Effector memory CD4-positive, alpha-beta T cell (primary cell): ENCODE data around the gene TMEM220.
A peak's percentile ranks its signal among the peaks of the same experiment; 100 is the strongest.
"Not testable (repeated sequence)": the region's sequence is repeated elsewhere in the genome, so short reads cannot be mapped to it uniquely, and the experiment has no call there.

ENCODE experiments used
- DNase-seq, 3 donors: peaks; one replicate each; pipeline ENCODE4 v3.0.0-alpha.2; 2020
- H3K27ac ChIP-seq: 2 replicates; pipeline ENCODE4 v1.7.0; 2013; ENCODE audit warnings: mild to moderate bottlenecking, low read length, moderate library complexity; ENCODE audit not compliant: insufficient read depth, poor library complexity, severe bottlenecking
- H3K27me3 ChIP-seq: replicated peaks from 2 replicates; pipeline ENCODE4 v1.7.0; 2013; ENCODE audit warnings: mild to moderate bottlenecking, low read length; ENCODE audit not compliant: insufficient read depth, control insufficient read depth, poor library complexity, severe bottlenecking
- H3K36me3 ChIP-seq: 2 replicates; pipeline ENCODE4 v1.7.0; 2013; ENCODE audit warnings: mild to moderate bottlenecking, low read length, moderate library complexity; ENCODE audit not compliant: control insufficient read depth, insufficient read depth
- H3K4me1 ChIP-seq: 2 replicates; pipeline ENCODE4 v1.7.0; 2013; ENCODE audit warnings: low read length, mild to moderate bottlenecking; ENCODE audit not compliant: control insufficient read depth, insufficient read depth, poor library complexity, severe bottlenecking
- H3K4me3 ChIP-seq: 2 replicates; pipeline ENCODE4 v1.7.0; 2013; ENCODE audit warnings: low read length, low read depth, mild to moderate bottlenecking; ENCODE audit not compliant: insufficient read depth, poor library complexity, severe bottlenecking
- H3K9me3 ChIP-seq: 2 replicates; pipeline ENCODE4 v1.7.0; 2013; ENCODE audit warnings: mild to moderate bottlenecking, low read length, moderate library complexity; ENCODE audit not compliant: control insufficient read depth

The TMEM220 gene

DNA sequence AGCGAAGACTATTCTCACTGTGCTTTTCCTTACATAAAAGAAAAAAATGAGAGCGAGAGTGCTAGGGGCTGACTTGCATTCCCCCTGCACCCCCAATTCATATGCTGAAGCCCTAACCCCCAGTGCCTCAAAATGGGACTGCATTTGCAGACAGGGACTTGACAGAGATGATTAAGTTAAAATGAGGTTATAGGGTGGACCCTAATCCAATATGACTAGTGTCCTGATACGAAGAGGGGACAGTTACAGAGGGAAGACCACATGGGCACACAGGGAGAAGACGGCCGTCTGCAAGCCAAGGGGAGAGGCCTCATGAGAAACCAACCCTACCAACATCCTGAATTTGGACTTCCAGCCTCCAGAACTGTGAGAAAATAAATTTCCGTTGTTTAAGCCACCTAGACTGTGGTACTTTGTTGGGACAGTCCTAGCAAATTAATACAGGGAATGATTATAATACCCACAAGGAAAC is 1.6 kb upstream of the TMEM220 start:
- no peak for DNase-seq
- Histone ChIP-seq H3K27ac (no peak overlapping the region), H3K27me3 (no peaks in the 10 kb centered on the region), H3K36me3 (no peaks in the 10 kb centered on the region), H3K9me3 (no peaks in the 10 kb centered on the region), H3K4me1 (peaks cover 3% of the 10 kb centered on the region), H3K4me3 (no peak overlapping the region)

DNA sequence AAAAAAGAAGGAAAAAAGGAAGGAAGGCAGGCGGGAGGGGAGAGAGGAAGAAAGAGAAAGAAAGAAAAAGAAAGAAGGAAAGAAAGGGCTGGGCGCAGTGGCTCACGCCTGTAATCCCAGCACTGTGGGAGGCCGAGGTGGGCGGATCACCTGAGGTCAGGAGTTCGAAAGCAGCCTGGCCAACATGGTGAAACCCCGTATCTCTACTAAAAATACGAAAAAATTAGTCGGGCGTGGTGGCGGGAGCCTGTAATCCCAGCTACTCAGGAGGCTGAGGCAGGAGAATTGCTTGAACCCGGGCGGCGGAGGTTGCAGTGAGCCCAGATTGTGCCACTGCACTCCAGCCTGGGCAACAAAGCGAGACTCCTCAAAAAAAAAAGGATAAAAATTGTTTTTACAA is 424 bp upstream of the TMEM220 start:
- not testable (repeated sequence) for H3K36me3 ChIP-seq, H3K27ac ChIP-seq, H3K27me3 ChIP-seq, H3K9me3 ChIP-seq, H3K4me1 ChIP-seq, DNase-seq
- peak overlapping the region; percentile 73 for H3K4me3 ChIP-seq

DNA sequence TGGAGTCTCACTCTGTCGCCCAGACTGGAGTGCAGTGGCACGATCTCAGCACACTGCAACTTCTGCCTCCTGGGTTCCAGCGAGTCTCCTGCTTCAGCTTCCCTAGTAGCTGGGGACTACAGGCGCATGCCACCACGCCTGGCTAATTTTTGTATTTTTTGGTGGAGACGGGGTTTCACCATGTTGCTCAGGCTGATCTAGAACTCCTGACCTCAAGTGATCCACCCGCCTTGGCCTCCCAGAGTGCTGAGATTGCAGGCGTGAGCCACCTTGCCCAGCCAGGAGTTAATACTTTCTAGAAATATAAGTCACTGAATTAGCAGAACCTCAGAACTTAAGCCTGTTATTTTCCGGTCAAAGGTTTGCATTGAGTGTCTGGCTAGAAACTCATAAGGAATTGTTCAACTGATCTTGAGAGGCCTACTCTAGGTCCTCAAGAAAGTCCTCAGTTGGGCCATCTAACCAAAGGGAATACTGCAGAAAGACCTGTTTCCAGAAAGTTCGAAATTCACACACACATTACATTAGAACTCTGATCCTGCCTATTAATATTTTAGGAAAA is 1.4 kb downstream of the TMEM220 start:
- peaks cover 3% of the 10 kb centered on the region for H3K4me1 ChIP-seq
- no peak for DNase-seq
- no peaks in the 10 kb centered on the region for H3K27me3 ChIP-seq
- H3K4me3 ChIP-seq: no peak overlapping the region
- no peak overlapping the region for H3K27ac ChIP-seq
- H3K36me3 ChIP-seq: no peaks in the 10 kb centered on the region
- H3K9me3 ChIP-seq: no peaks in the 10 kb centered on the region

DNA sequence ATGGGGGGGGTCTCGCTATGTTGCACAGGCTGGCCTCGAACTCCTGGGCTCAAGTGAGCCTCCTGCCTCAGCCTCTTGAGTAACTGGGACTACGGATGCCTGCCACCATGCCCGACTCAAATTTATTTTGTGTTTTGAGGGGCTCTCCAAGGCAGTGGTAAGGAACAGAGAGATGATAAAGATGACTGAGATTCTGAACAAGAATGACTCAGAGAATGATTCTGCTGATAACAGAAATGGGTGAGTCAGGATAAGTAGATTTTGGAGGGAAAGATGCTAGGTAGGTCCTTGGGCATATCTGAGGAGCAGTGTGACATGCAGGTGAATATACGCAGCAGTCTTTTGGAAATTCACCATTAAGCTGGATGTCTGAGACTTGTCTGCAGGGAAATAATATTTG is 2.6 kb downstream of the TMEM220 start:
- Histone ChIP-seq H3K27ac (no peak overlapping the region), H3K9me3 (no peaks in the 10 kb centered on the region), H3K36me3 (no peaks in the 10 kb centered on the region), H3K4me1 (peaks cover 3% of the 10 kb centered on the region), H3K27me3 (no peaks in the 10 kb centered on the region), H3K4me3 (no peak overlapping the region)
- no peak for DNase-seq

DNA sequence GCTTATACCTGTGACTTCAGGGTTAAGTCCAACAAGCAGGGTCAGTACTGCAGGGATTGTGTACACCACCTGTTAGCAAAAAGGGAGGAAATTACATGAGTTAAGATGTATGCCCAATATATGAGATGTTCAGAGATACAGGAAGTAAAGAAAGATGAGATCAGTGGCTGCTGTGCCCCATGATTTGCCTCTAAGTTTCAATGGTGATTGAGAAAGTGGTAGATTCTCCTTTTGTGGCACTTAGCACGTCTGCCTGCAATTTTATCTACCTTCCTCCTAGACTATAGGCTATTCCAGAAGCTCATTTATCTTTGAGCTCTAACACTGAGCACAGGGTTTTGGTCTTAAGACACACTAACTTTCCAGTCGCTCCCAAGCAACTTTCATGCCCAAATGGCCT is 3.6 kb downstream of the TMEM220 start:
- no peak overlapping the region for H3K4me3 ChIP-seq
- peaks cover 3% of the 10 kb centered on the region for H3K4me1 ChIP-seq
- no peaks in the 10 kb centered on the region for H3K9me3 ChIP-seq
- H3K27ac ChIP-seq: no peak overlapping the region
- no peak for DNase-seq
- H3K36me3 ChIP-seq: no peaks in the 10 kb centered on the region
- H3K27me3 ChIP-seq: no peaks in the 10 kb centered on the region

DNA sequence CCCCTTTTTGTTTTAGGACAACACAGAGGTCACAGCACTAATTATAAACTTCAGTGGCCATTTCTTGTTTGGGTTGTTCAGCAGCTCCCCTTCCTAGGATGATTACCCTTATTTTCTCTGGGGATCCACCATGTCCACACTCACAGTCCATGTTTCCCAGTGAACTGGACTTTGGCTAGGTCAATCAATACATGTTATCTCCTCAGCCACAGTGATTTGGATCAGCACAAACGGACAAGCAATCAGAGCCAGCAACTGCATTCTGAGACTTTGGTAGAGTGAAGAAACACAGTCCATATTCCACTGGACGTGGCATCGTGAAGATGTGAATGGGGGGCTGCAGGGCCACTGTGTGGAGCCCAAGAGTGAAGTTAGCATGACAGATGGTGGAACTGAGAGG is 4.6 kb downstream of the TMEM220 start:
- no peak for DNase-seq
- no peak overlapping the region for H3K27ac ChIP-seq
- no peak overlapping the region for H3K4me3 ChIP-seq
- no peaks in the 10 kb centered on the region for H3K36me3 ChIP-seq
- peaks cover 3% of the 10 kb centered on the region for H3K4me1 ChIP-seq
- no peaks in the 10 kb centered on the region for H3K27me3 ChIP-seq
- no peaks in the 10 kb centered on the region for H3K9me3 ChIP-seq

DNA sequence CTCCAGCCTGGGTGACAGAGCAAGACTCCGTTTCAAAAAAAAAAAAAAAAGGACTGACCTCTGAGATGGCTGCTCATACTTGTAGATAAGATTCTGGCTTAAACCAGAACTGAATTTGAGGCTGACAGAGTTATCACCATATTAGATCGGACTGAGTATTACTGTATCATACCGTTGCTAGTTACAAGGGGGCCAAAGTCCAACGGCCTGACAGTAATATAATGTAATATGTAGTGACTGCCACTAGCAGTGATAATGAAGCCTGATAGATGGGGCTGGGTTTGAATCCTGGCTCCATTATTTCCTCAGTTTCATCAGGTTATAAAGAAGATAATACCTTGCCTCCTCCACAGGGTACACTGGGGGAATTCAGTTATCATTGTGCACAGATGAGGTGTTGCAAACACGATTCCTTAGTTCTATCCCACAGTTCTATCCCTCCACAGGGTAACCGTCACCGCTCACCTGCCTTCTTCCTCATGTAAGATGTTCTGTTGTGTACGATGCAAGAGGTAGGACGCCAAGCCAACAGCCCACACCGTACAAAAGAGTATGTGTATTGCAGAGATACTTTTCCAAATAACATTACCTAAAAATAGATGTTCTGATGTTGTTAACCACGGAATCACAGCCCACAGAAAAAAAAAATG is 5.2 kb downstream of the TMEM220 start:
- Histone ChIP-seq H3K4me3 (no peak overlapping the region), H3K4me1 (peaks cover 3% of the 10 kb centered on the region), H3K9me3 (no peaks in the 10 kb centered on the region), H3K27me3 (no peaks in the 10 kb centered on the region), H3K27ac (no peak overlapping the region), H3K36me3 (no peaks in the 10 kb centered on the region)
- DNase-seq: no peak

DNA sequence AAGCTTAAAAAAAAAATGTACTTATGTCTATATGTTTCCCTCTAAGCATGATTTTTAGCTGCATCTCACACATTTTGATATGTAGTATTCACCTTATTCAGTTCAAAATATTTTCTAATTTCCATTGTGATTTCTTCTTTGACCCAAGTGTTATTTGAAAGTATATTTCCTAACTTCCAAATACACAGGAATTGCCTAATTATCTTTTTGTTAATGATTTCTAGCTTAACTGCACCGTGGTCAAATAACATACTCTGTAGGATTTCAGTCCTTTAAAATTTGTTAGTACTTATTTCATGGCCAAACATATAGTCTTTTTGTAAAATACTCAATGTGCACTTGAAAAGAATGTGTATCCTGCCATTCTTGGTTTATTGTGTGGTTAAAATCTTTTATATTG is 11.3 kb downstream of the TMEM220 start:
- Histone ChIP-seq H3K4me1 (no peaks in the 10 kb centered on the region), H3K36me3 (no peaks in the 10 kb centered on the region), H3K4me3 (no peak overlapping the region), H3K27ac (no peak overlapping the region), H3K27me3 (no peaks in the 10 kb centered on the region), H3K9me3 (no peaks in the 10 kb centered on the region)
- DNase-seq: no peak

DNA sequence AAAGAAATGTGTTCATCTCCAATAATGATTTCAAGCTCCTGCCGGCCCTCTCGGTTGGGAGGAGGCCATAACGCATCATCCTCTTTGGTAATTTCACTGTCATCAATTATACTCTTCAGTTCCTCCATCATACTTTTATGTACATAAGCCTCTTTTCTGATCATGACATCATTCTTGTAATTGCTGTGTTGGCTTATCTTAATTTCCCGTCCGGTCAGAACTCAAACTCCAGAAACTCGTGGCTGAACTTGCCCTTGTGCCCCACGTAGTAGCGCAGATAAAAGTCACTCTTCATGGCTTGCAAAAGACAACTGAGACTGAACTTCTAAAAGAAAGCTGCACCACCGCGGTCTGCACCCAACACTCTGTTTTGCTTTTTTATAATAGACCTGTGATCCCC is 13.6 kb downstream of the TMEM220 start:
- no peaks in the 10 kb centered on the region for H3K4me1 ChIP-seq
- no peaks in the 10 kb centered on the region for H3K9me3 ChIP-seq
- H3K36me3 ChIP-seq: peaks cover 16% of the 10 kb centered on the region
- H3K4me3 ChIP-seq: no peak overlapping the region
- DNase-seq: no peak
- no peaks in the 10 kb centered on the region for H3K27me3 ChIP-seq
- H3K27ac ChIP-seq: no peak overlapping the region

DNA sequence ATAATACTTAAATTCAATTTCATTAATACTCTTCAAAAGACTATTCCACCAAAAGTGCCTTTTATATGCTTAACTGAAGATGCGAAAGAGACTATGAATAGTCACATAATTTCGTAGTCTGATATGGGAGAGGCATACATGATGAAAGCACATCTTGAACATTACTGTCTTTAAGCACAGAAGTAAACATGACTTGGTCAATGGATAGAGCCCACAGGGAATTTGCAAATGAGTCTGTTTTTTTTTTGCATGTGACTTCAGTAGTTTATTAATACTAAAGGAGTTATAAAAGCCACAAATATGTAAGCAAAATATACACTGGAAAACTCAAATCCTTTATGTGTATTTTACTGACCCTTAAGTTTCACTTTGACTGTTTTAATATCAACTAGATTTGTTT is 16.5 kb downstream of the TMEM220 start:
- Histone ChIP-seq H3K27ac (no peak overlapping the region), H3K4me3 (no peak overlapping the region), H3K9me3 (no peaks in the 10 kb centered on the region), H3K27me3 (no peaks in the 10 kb centered on the region), H3K36me3 (peaks cover 32% of the 10 kb centered on the region), H3K4me1 (no peaks in the 10 kb centered on the region)
- DNase-seq: no peak
